Neuronal stem cell (in vitro differentiated cells): ENCODE measurements around the gene MID1.

ENCODE experiments used
- DNase-seq: peaks from one replicate; pipeline ENCODE4 v3.0.0-alpha.2; 2013; ENCODE audit warnings: low spot score
- H2AFZ ChIP-seq: one replicate; pipeline ENCODE4 v1.6.1; 2013; ENCODE audit warnings: mild to moderate bottlenecking, low read length, inconsistent platforms
- H2AK5ac ChIP-seq: 2 replicates; pipeline ENCODE4 v1.6.1; 2013; ENCODE audit warnings: low read depth, mild to moderate bottlenecking, inconsistent platforms, low read length, moderate library complexity, mixed read lengths
- H2BK120ac ChIP-seq: 2 replicates; pipeline ENCODE4 v1.6.1; 2013; ENCODE audit warnings: low read depth, mild to moderate bottlenecking, inconsistent platforms, low read length, moderate library complexity, mixed read lengths
- H2BK12ac ChIP-seq: one replicate; pipeline ENCODE4 v1.6.1; 2013; ENCODE audit warnings: low read length, inconsistent platforms
- H2BK15ac ChIP-seq: 2 replicates; pipeline ENCODE4 v1.6.1; 2013; ENCODE audit warnings: mild to moderate bottlenecking, low read length, inconsistent platforms, mixed read lengths
- H2BK5ac ChIP-seq: one replicate; pipeline ENCODE4 v1.6.1; 2013; ENCODE audit warnings: inconsistent platforms, mild to moderate bottlenecking, low read length, moderate library complexity
- H3K14ac ChIP-seq: one replicate; pipeline ENCODE4 v1.6.1; 2013; ENCODE audit warnings: low read length, inconsistent platforms
- H3K18ac ChIP-seq: 2 replicates; pipeline ENCODE4 v1.6.1; 2013; ENCODE audit warnings: low read length, inconsistent platforms
- H3K23ac ChIP-seq: 2 replicates; pipeline ENCODE4 v1.6.1; 2013; ENCODE audit warnings: low read depth, mild to moderate bottlenecking, mixed read lengths, low read length, inconsistent platforms; ENCODE audit not compliant: poor library complexity
- H3K27ac ChIP-seq: replicated peaks from 3 replicates; pipeline ENCODE4 v1.5.1; 2013; ENCODE audit warnings: low read length, inconsistent platforms
- H3K27me3 ChIP-seq, 3 experiments: 2 replicates each; pipeline ENCODE4 v1.6.1; 2013; ENCODE audit warnings: low read length in 3 of 3, mild to moderate bottlenecking in 2 of 3, inconsistent platforms in 1 of 3, low read depth in 1 of 3, mixed read lengths in 1 of 3, moderate library complexity in 1 of 3; ENCODE audit not compliant: control insufficient read depth in 3 of 3, insufficient read depth in 3 of 3
- H3K36me3 ChIP-seq, 2 donors: replicated peaks in 1 of 2; 2 replicates each; pipeline ENCODE4 v1.6.1; 2013; ENCODE audit warnings: low read length in 2 of 2; ENCODE audit not compliant: control insufficient read depth in 2 of 2, insufficient read depth in 2 of 2
- H3K4ac ChIP-seq: 2 replicates; pipeline ENCODE4 v1.6.1; 2013; ENCODE audit warnings: inconsistent platforms, mild to moderate bottlenecking, low read length, moderate library complexity
- H3K4me1 ChIP-seq, 2 donors: 1 replicate in 1 of 2; 2 replicates in 1 of 2; pipeline ENCODE4 v1.6.1; 2013; ENCODE audit warnings: low read length in 2 of 2, low read depth in 1 of 2; ENCODE audit not compliant: control insufficient read depth in 2 of 2, insufficient read depth in 1 of 2
- H3K4me2 ChIP-seq: one replicate; pipeline ENCODE4 v1.6.1; 2013; ENCODE audit warnings: mild to moderate bottlenecking, low read length, inconsistent platforms; ENCODE audit not compliant: insufficient read depth, poor library complexity, severe bottlenecking
- H3K4me3 ChIP-seq, 2 donors: 2 replicates each; pipeline ENCODE4 v1.5.1; 2013; ENCODE audit warnings: low read length in 2 of 2, mild to moderate bottlenecking in 2 of 2, inconsistent platforms in 1 of 2, moderate library complexity in 1 of 2
- H3K79me1 ChIP-seq: one replicate; pipeline ENCODE4 v1.6.1; 2013; ENCODE audit warnings: low read depth, mild to moderate bottlenecking, inconsistent platforms, low read length, moderate library complexity
- H3K9ac ChIP-seq: one replicate; pipeline ENCODE4 v1.6.1; 2013; ENCODE audit warnings: mild to moderate bottlenecking, low read depth, low read length, inconsistent platforms; ENCODE audit not compliant: poor library complexity
- H3K9me3 ChIP-seq, 2 donors: replicated peaks in 1 of 2; 2 replicates each; pipeline versions ENCODE3 to v1.6.1; 2013; ENCODE audit warnings: low read length in 2 of 2, mild to moderate bottlenecking in 2 of 2, inconsistent platforms in 1 of 2, low read depth in 1 of 2, mixed read lengths in 1 of 2, moderate library complexity in 1 of 2; ENCODE audit not compliant: control insufficient read depth in 2 of 2, insufficient read depth in 1 of 2
- H4K8ac ChIP-seq: one replicate; pipeline ENCODE4 v1.6.1; 2013; ENCODE audit warnings: low read depth, mild to moderate bottlenecking, inconsistent platforms, low read length, moderate library complexity
- H4K91ac ChIP-seq: one replicate; pipeline ENCODE4 v1.6.1; 2013; ENCODE audit warnings: low read length, low read depth, mild to moderate bottlenecking, inconsistent platforms; ENCODE audit not compliant: poor library complexity
- WGBS, 2 donors: extraction: QIAGEN DNeasy Blood & Tissue Kit; methylation state at CpG; one replicate each; pipeline ENCODE4 v1.1.7; 2013; ENCODE audit warnings: missing lambda C conversion rate in 2 of 2, mixed read lengths in 1 of 2; ENCODE audit not compliant: insufficient read length in 2 of 2, insufficient replicate concordance in 1 of 2; ENCODE audit errors: extremely low coverage in 2 of 2; 5-methylcytosine and 5-hydroxymethylcytosine counted together

The MID1 gene

GRCh38 chrX:10525381-10526120, 94.8 kb downstream of the MID1 start:
- no peak overlapping the region for H2BK5ac ChIP-seq
- no peak overlapping the region for H2BK15ac ChIP-seq
- H3K79me1 ChIP-seq = no peaks in the 10 kb centered on the region
- H2BK12ac ChIP-seq = no peak overlapping the region
- H3K14ac ChIP-seq = no peak overlapping the region
- no peak overlapping the region for H3K27ac ChIP-seq
- H2AFZ ChIP-seq = no peak overlapping the region
- no peak overlapping the region for H3K4me3 ChIP-seq
- H3K4me1 ChIP-seq = no peaks in the 10 kb centered on the region
- no peak overlapping the region for H4K91ac ChIP-seq
- H3K36me3 ChIP-seq = peaks cover 0 to 43% of the 10 kb centered on the region in 2 donors
- H3K23ac ChIP-seq = no peak overlapping the region
- H2BK120ac ChIP-seq = no peak overlapping the region
- H3K18ac ChIP-seq = no peak overlapping the region
- DNase-seq = no peak
- no peaks in the 10 kb centered on the region for H3K27me3 ChIP-seq
- WGBS, 2 donors = 100% methylated on average over 1 of the region's 6 CpGs; no CpG with 5 or more reads in 1 of the 2 donors
- no peak overlapping the region for H4K8ac ChIP-seq
- no peak overlapping the region for H3K4ac ChIP-seq
- no peaks in the 10 kb centered on the region for H3K9me3 ChIP-seq
- H2AK5ac ChIP-seq = no peak overlapping the region
- no peak overlapping the region for H3K4me2 ChIP-seq
- no peak overlapping the region for H3K9ac ChIP-seq

DNA sequence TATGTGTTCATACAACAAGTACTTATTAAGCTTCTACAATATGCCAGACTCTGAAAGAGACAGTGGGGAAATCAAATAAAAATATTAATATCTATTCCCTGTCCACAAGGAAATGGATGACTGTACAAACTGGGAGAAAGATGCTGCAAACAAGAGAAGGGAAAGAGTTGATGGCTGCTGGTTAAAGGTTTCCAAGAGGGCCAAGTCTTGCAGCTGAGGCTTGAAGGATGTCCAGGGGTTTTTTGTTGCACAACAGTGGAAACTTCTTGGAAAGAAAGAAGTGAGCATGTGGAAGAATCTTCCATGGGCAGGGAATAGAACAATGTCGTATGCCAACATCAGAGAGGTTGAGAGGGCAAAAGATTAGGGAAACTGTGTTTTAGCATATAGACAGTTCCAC, 95.8 kb downstream of the MID1 start:
- H4K91ac ChIP-seq = no peak overlapping the region
- no peak overlapping the region for H4K8ac ChIP-seq
- H3K14ac ChIP-seq = no peak overlapping the region
- H3K4me3 ChIP-seq = no peak overlapping the region
- peaks cover 0 to 43% of the 10 kb centered on the region in 2 donors for H3K36me3 ChIP-seq
- peak overlapping the region; percentile 11 for H3K4me2 ChIP-seq
- H2AK5ac ChIP-seq = no peak overlapping the region
- WGBS, 2 donors = no CpG with 5 or more reads among the region's 1 CpG
- H3K9ac ChIP-seq = no peak overlapping the region
- H2BK12ac ChIP-seq = no peak overlapping the region
- no peak for DNase-seq
- H3K27me3 ChIP-seq = no peaks in the 10 kb centered on the region
- H3K79me1 ChIP-seq = no peaks in the 10 kb centered on the region
- H3K23ac ChIP-seq = no peak overlapping the region
- no peak overlapping the region for H3K4ac ChIP-seq
- H3K9me3 ChIP-seq = no peaks in the 10 kb centered on the region
- H2BK120ac ChIP-seq = no peak overlapping the region
- H2BK5ac ChIP-seq = no peak overlapping the region
- H2AFZ ChIP-seq = no peak overlapping the region
- H3K4me1 ChIP-seq = no peaks in the 10 kb centered on the region
- no peak overlapping the region for H3K18ac ChIP-seq
- H2BK15ac ChIP-seq = no peak overlapping the region
- no peak overlapping the region for H3K27ac ChIP-seq

DNA sequence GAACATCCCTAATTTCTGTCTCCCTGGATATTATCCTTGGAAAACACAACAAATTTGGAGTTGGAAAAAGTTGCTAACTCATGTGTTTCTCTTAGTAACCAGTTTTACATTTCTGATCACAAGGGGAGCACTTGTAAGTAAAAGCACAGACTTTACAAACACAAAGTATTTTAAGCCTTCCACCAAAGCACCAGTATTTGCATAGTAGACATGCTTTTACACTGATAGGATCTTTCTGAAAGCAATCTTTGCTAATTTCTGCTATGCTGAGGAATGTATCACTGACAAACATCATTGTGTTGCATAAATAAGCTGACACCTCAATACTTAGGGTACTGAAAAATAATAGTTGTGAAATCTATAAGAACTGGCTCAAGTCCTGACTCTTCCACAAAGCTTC, 100.6 kb downstream of the MID1 start:
- no peak overlapping the region for H2BK15ac ChIP-seq
- no peak overlapping the region for H3K14ac ChIP-seq
- no peak overlapping the region for H2AFZ ChIP-seq
- no peak overlapping the region for H2BK120ac ChIP-seq
- H3K27me3 ChIP-seq = no peaks in the 10 kb centered on the region
- H3K36me3 ChIP-seq = peaks cover 0 to 40% of the 10 kb centered on the region in 2 donors
- no peak overlapping the region for H3K23ac ChIP-seq
- no peak overlapping the region for H4K91ac ChIP-seq
- no peak overlapping the region for H3K18ac ChIP-seq
- no peak for DNase-seq
- H3K9ac ChIP-seq = no peak overlapping the region
- H3K4me2 ChIP-seq = no peak overlapping the region
- no peak overlapping the region for H2BK5ac ChIP-seq
- no peak overlapping the region for H2AK5ac ChIP-seq
- H3K4ac ChIP-seq = no peak overlapping the region
- no peak overlapping the region for H3K4me3 ChIP-seq
- no peaks in the 10 kb centered on the region for H3K4me1 ChIP-seq
- H3K9me3 ChIP-seq = no peaks in the 10 kb centered on the region
- no peak overlapping the region for H4K8ac ChIP-seq
- H2BK12ac ChIP-seq = no peak overlapping the region
- H3K79me1 ChIP-seq = no peaks in the 10 kb centered on the region
- no peak overlapping the region for H3K27ac ChIP-seq

- H3K9me3 ChIP-seq = no peaks in the 10 kb centered on the region
- H3K23ac ChIP-seq = no peak overlapping the region
- H2BK15ac ChIP-seq = no peak overlapping the region
- H3K14ac ChIP-seq = no peak overlapping the region
- H3K18ac ChIP-seq = no peak overlapping the region
- H3K4ac ChIP-seq = no peak overlapping the region
- H3K4me1 ChIP-seq = no peaks in the 10 kb centered on the region
- H2AK5ac ChIP-seq = no peak overlapping the region
- no peak overlapping the region for H2BK120ac ChIP-seq
- H3K4me2 ChIP-seq = no peak overlapping the region
- DNase-seq = no peak
- no peak overlapping the region for H2AFZ ChIP-seq
- no peak overlapping the region for H3K9ac ChIP-seq
- no peaks in the 10 kb centered on the region for H3K79me1 ChIP-seq
- H3K36me3 ChIP-seq = peaks cover 0 to 43% of the 10 kb centered on the region in 2 donors
- H4K91ac ChIP-seq = no peak overlapping the region
- H3K4me3 ChIP-seq = no peak overlapping the region
- no peaks in the 10 kb centered on the region for H3K27me3 ChIP-seq
- no peak overlapping the region for H2BK5ac ChIP-seq
- no peak overlapping the region for H2BK12ac ChIP-seq
- no peak overlapping the region for H3K27ac ChIP-seq
- H4K8ac ChIP-seq = no peak overlapping the region
These were observed 101.1 kb downstream of the MID1 start for GRCh38 chrX:10519278-10519677.
